ENCODE data around the gene TBX1.

The TBX1 gene

GRCh38 chr22:19809741-19810140 is 49.2 kb downstream of the TBX1 start:
- no peaks in the 10 kb centered on the region for H3K36me3 ChIP-seq (ENCODE audit: control insufficient read depth, low read length)
- no peaks in the 10 kb centered on the region for H3K27me3 ChIP-seq (ENCODE audit: control insufficient read depth, low read length)
- TF ChIP-seq CTCF (IDR thresholded peaks at IDR 0.05; ENCODE audit: low read depth, low read length, poor library complexity, severe bottlenecking): no peak
- no peak for TF ChIP-seq EZH2phosphoT487 (IDR thresholded peaks at IDR 0.05; ENCODE audit: borderline replicate concordance, low read length)
- H3K4me2 ChIP-seq (ENCODE audit: low read length): no peak overlapping the region
- no peaks in the 10 kb centered on the region for H3K4me1 ChIP-seq (ENCODE audit: control insufficient read depth, low read length)
- H3K27ac ChIP-seq (ENCODE audit: low read depth, low read length): no peak overlapping the region
- H3K79me2 ChIP-seq (ENCODE audit: control insufficient read depth, low read length): no peaks in the 10 kb centered on the region
- no peak overlapping the region for H3K4me3 ChIP-seq (ENCODE audit: low read length)
- H3F3A ChIP-seq (ENCODE audit: control insufficient read depth, insufficient read depth): no peaks in the 10 kb centered on the region
- no peaks in the 10 kb centered on the region for H3K9me3 ChIP-seq (ENCODE audit: control insufficient read depth, insufficient read depth, low read length)
- no peaks in the 10 kb centered on the region for H4K20me1 ChIP-seq (ENCODE audit: control insufficient read depth, insufficient read depth, low read depth, low read length)
- H3K9me2 ChIP-seq (replicated peaks; ENCODE audit: control insufficient read depth, low read length): no peaks in the 10 kb centered on the region

- Histone ChIP-seq H3K4me1 (ENCODE audit: control insufficient read depth, low read length) (no peaks in the 10 kb centered on the region), H3K9me2 (replicated peaks; ENCODE audit: control insufficient read depth, low read length) (no peaks in the 10 kb centered on the region), H3K36me3 (ENCODE audit: control insufficient read depth, low read length) (no peaks in the 10 kb centered on the region)
Measured at GRCh38 chr22:19810381-19811201, 50.0 kb downstream of the TBX1 start.

GRCh38 chr22:19811211-19811621 is 50.6 kb downstream of the TBX1 start:
- no peak overlapping the region for H3K4me3 ChIP-seq (ENCODE audit: low read length)
- no peak for TF ChIP-seq EZH2phosphoT487 (IDR thresholded peaks at IDR 0.05; ENCODE audit: borderline replicate concordance, low read length)
- no peak for TF ChIP-seq CTCF (IDR thresholded peaks at IDR 0.05; ENCODE audit: low read depth, low read length, poor library complexity, severe bottlenecking)

More at GRCh38 chr22:19810381-19811201, 50.0 kb downstream of the TBX1 start:
- Histone ChIP-seq H3K79me2 (ENCODE audit: control insufficient read depth, low read length) (no peaks in the 10 kb centered on the region), H3F3A (ENCODE audit: control insufficient read depth, insufficient read depth) (no peaks in the 10 kb centered on the region), H3K9me3 (ENCODE audit: control insufficient read depth, insufficient read depth, low read length) (no peaks in the 10 kb centered on the region), H4K20me1 (ENCODE audit: control insufficient read depth, insufficient read depth, low read depth, low read length) (no peaks in the 10 kb centered on the region), H3K4me2 (ENCODE audit: low read length) (no peak overlapping the region), H3K27ac (ENCODE audit: low read depth, low read length) (no peak overlapping the region), H3K27me3 (ENCODE audit: control insufficient read depth, low read length) (no peaks in the 10 kb centered on the region), H3K4me3 (ENCODE audit: low read length) (no peak overlapping the region)
- TF ChIP-seq EZH2phosphoT487 (IDR thresholded peaks at IDR 0.05; ENCODE audit: borderline replicate concordance, low read length) (no peak), CTCF (IDR thresholded peaks at IDR 0.05; ENCODE audit: low read depth, low read length, poor library complexity, severe bottlenecking) (no peak)

More at GRCh38 chr22:19811211-19811621, 50.6 kb downstream of the TBX1 start:
- no peaks in the 10 kb centered on the region for H3F3A ChIP-seq (ENCODE audit: control insufficient read depth, insufficient read depth)
- H4K20me1 ChIP-seq (ENCODE audit: control insufficient read depth, insufficient read depth, low read depth, low read length): no peaks in the 10 kb centered on the region
- no peaks in the 10 kb centered on the region for H3K27me3 ChIP-seq (ENCODE audit: control insufficient read depth, low read length)
- no peaks in the 10 kb centered on the region for H3K79me2 ChIP-seq (ENCODE audit: control insufficient read depth, low read length)
- no peaks in the 10 kb centered on the region for H3K9me2 ChIP-seq (replicated peaks; ENCODE audit: control insufficient read depth, low read length)
- no peaks in the 10 kb centered on the region for H3K4me1 ChIP-seq (ENCODE audit: control insufficient read depth, low read length)
- no peak overlapping the region for H3K27ac ChIP-seq (ENCODE audit: low read depth, low read length)
- H3K9me3 ChIP-seq (ENCODE audit: control insufficient read depth, insufficient read depth, low read length): no peaks in the 10 kb centered on the region
- no peak overlapping the region for H3K4me2 ChIP-seq (ENCODE audit: low read length)
- no peaks in the 10 kb centered on the region for H3K36me3 ChIP-seq (ENCODE audit: control insufficient read depth, low read length)

Measured in DOHH2 (cell line).